HEK293 (cell line): Measurements from ENCODE around the gene PARD6B.

Experiments used
- EGR2 ChIP-seq: fragments of 450-650 bp; formaldehyde crosslinking; IDR thresholded peaks from 2 replicates; pipeline ENCODE4 v1.5.1; 2016; ENCODE audit warnings: low read depth, missing biosample characterization, missing genetic modification characterization
- ELK4 ChIP-seq: IDR thresholded peaks from 2 replicates; pipeline ENCODE4 v1.6.1; 2011; ENCODE audit warnings: mild to moderate bottlenecking, low read depth, low read length, borderline replicate concordance
- FEZF1 ChIP-seq: fragments of 450-650 bp; formaldehyde crosslinking; IDR thresholded peaks from 2 replicates; pipeline ENCODE4 v1.5.1; 2016; ENCODE audit warnings: missing biosample characterization, missing genetic modification characterization
- HOXA7 ChIP-seq: sonication (generic); formaldehyde crosslinking; IDR thresholded peaks from 2 replicates; pipeline ENCODE4 v1.8.1; 2022; ENCODE audit warnings: missing genetic modification reagents, borderline replicate concordance
- KLF10 ChIP-seq: fragments of 450-650 bp; IDR thresholded peaks from 2 replicates; pipeline ENCODE4 v1.5.1; 2018; ENCODE audit warnings: missing biosample characterization, mild to moderate bottlenecking, missing genetic modification characterization
- KLF16 ChIP-seq: fragments of 450-650 bp; formaldehyde crosslinking; IDR thresholded peaks from 2 replicates; pipeline ENCODE4 v1.5.1; 2017; ENCODE audit warnings: missing biosample characterization, missing genetic modification characterization
- RBAK ChIP-seq: fragments of 450-650 bp; formaldehyde crosslinking; IDR thresholded peaks from 2 replicates; pipeline ENCODE4 v1.5.1; 2016; ENCODE audit warnings: missing biosample characterization, missing genetic modification characterization
- ZBTB44 ChIP-seq: fragments of 450-650 bp; IDR thresholded peaks from 2 replicates; pipeline ENCODE4 v1.5.1; 2018; ENCODE audit warnings: missing biosample characterization, mild to moderate bottlenecking, missing genetic modification characterization
- ZBTB8A ChIP-seq: fragments of 450-650 bp; formaldehyde crosslinking; IDR thresholded peaks from 2 replicates; pipeline ENCODE4 v1.5.1; 2016; ENCODE audit warnings: missing biosample characterization, missing genetic modification characterization
- ZEB2 ChIP-seq: fragments of 450-650 bp; formaldehyde crosslinking; IDR thresholded peaks from 2 replicates; pipeline ENCODE4 v1.5.1; 2016; ENCODE audit warnings: missing biosample characterization, missing genetic modification characterization
- ZNF10 ChIP-seq: fragments of 450-650 bp; formaldehyde crosslinking; IDR thresholded peaks from 2 replicates; pipeline ENCODE4 v1.5.1; 2017; ENCODE audit warnings: missing biosample characterization, missing genetic modification characterization
- ZNF112 ChIP-seq: fragments of 450-650 bp; formaldehyde crosslinking; IDR thresholded peaks from 2 replicates; pipeline ENCODE4 v1.5.0; 2017; ENCODE audit warnings: missing biosample characterization, missing genetic modification characterization
- ZNF114 ChIP-seq: fragments of 450-650 bp; formaldehyde crosslinking; IDR thresholded peaks from 2 replicates; pipeline ENCODE4 v1.5.0; 2017; ENCODE audit warnings: missing biosample characterization, missing genetic modification characterization
- ZNF132 ChIP-seq: fragments of 450-650 bp; formaldehyde crosslinking; IDR thresholded peaks from 2 replicates; pipeline ENCODE4 v1.5.1; 2017; ENCODE audit warnings: missing biosample characterization, missing genetic modification characterization, borderline replicate concordance
- ZNF133 ChIP-seq: fragments of 450-650 bp; formaldehyde crosslinking; IDR thresholded peaks from 2 replicates; pipeline ENCODE4 v1.5.1; 2016; ENCODE audit warnings: missing biosample characterization, missing genetic modification characterization
- ZNF16 ChIP-seq: fragments of 450-650 bp; formaldehyde crosslinking; IDR thresholded peaks from 2 replicates; pipeline ENCODE4 v1.5.1; 2016; ENCODE audit warnings: low read depth, missing biosample characterization, missing genetic modification characterization
- ZNF350 ChIP-seq: fragments of 450-650 bp; formaldehyde crosslinking; IDR thresholded peaks from 2 replicates; pipeline ENCODE4 v1.5.0; 2017; ENCODE audit warnings: missing biosample characterization, mild to moderate bottlenecking, missing genetic modification characterization
- ZNF48 ChIP-seq: fragments of 450-650 bp; formaldehyde crosslinking; IDR thresholded peaks from 2 replicates; pipeline ENCODE4 v1.5.1; 2016; ENCODE audit warnings: missing biosample characterization, missing genetic modification characterization
- ZNF514 ChIP-seq: fragments of 450-650 bp; formaldehyde crosslinking; IDR thresholded peaks from 2 replicates; pipeline ENCODE4 v1.5.1; 2016; ENCODE audit warnings: missing biosample characterization, missing genetic modification characterization
- ZNF529 ChIP-seq: fragments of 450-650 bp; formaldehyde crosslinking; IDR thresholded peaks from 2 replicates; pipeline ENCODE4 v1.5.1; 2017; ENCODE audit warnings: missing genetic modification characterization, missing biosample characterization; ENCODE audit not compliant: insufficient replicate concordance
- ZNF555 ChIP-seq: fragments of 450-650 bp; formaldehyde crosslinking; conservative IDR thresholded peaks from 2 replicates; pipeline ENCODE4 v1.5.1; 2017; ENCODE audit warnings: missing biosample characterization, mild to moderate bottlenecking, missing genetic modification characterization, inconsistent platforms
- ZNF596 ChIP-seq: fragments of 450-650 bp; IDR thresholded peaks from 2 replicates; pipeline ENCODE4 v1.5.0; 2018; ENCODE audit warnings: missing biosample characterization, mild to moderate bottlenecking, missing genetic modification characterization, moderate library complexity
- ZNF624 ChIP-seq: fragments of 450-650 bp; formaldehyde crosslinking; IDR thresholded peaks from 2 replicates; pipeline ENCODE4 v1.5.1; 2017; ENCODE audit warnings: missing biosample characterization, missing genetic modification characterization
- ZNF76 ChIP-seq: fragments of 450-650 bp; formaldehyde crosslinking; IDR thresholded peaks from 2 replicates; pipeline ENCODE4; 2016; ENCODE audit warnings: low read depth, missing biosample characterization, missing genetic modification characterization, borderline replicate concordance
- ZNF785 ChIP-seq: fragments of 450-650 bp; formaldehyde crosslinking; IDR thresholded peaks from 2 replicates; pipeline ENCODE4 v1.5.1; 2016; ENCODE audit warnings: missing biosample characterization, missing genetic modification characterization
- ZNF792 ChIP-seq: fragments of 450-650 bp; formaldehyde crosslinking; IDR thresholded peaks from 2 replicates; pipeline ENCODE4 v1.5.1; 2016; ENCODE audit warnings: missing biosample characterization, missing genetic modification characterization
- ZNF830 ChIP-seq: fragments of 450-650 bp; IDR thresholded peaks from 2 replicates; pipeline ENCODE4 v1.5.0; 2018; ENCODE audit warnings: missing biosample characterization, missing genetic modification characterization, low read depth, mild to moderate bottlenecking, moderate library complexity
- ZSCAN23 ChIP-seq: fragments of 450-650 bp; formaldehyde crosslinking; IDR thresholded peaks from 2 replicates; pipeline ENCODE4 v1.5.1; 2016; ENCODE audit warnings: missing biosample characterization, missing genetic modification characterization
- TF ChIP-seq, protein P1 (sequence below): fragments of 450-650 bp; formaldehyde crosslinking; IDR thresholded peaks from 2 replicates; pipeline ENCODE4 v1.5.1; 2017; ENCODE audit warnings: missing biosample characterization, missing genetic modification characterization
- TF ChIP-seq, protein P2 (sequence below): fragments of 450-650 bp; formaldehyde crosslinking; IDR thresholded peaks from 2 replicates; pipeline ENCODE4 v1.5.1; 2016; ENCODE audit warnings: missing biosample characterization, missing genetic modification characterization
- TF ChIP-seq, protein P3 (sequence below): fragments of 450-650 bp; formaldehyde crosslinking; IDR thresholded peaks from 2 replicates; pipeline ENCODE4 v1.5.1; 2016; ENCODE audit warnings: missing biosample characterization, missing genetic modification characterization

PARD6B gene

GRCh38 chr20:50731055-50731929 is at the start of gene PARD6B (continued):
- TF ChIP-seq ZNF529 = no peak
- TF ChIP-seq ZNF132 (tag by site-specific recombination) = no peak
- no peak for TF ChIP-seq FEZF1
- TF ChIP-seq, protein P1, sequence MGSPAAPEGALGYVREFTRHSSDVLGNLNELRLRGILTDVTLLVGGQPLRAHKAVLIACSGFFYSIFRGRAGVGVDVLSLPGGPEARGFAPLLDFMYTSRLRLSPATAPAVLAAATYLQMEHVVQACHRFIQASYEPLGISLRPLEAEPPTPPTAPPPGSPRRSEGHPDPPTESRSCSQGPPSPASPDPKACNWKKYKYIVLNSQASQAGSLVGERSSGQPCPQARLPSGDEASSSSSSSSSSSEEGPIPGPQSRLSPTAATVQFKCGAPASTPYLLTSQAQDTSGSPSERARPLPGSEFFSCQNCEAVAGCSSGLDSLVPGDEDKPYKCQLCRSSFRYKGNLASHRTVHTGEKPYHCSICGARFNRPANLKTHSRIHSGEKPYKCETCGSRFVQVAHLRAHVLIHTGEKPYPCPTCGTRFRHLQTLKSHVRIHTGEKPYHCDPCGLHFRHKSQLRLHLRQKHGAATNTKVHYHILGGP (tag by site-specific recombination) = no peak
- TF ChIP-seq ZNF133 (tag by site-specific recombination) = no peak
- peak; percentile 99 for TF ChIP-seq ZEB2 (tag by site-specific recombination)
- no peak for TF ChIP-seq ZNF48 (tag by site-specific recombination)
- TF ChIP-seq, protein P2, sequence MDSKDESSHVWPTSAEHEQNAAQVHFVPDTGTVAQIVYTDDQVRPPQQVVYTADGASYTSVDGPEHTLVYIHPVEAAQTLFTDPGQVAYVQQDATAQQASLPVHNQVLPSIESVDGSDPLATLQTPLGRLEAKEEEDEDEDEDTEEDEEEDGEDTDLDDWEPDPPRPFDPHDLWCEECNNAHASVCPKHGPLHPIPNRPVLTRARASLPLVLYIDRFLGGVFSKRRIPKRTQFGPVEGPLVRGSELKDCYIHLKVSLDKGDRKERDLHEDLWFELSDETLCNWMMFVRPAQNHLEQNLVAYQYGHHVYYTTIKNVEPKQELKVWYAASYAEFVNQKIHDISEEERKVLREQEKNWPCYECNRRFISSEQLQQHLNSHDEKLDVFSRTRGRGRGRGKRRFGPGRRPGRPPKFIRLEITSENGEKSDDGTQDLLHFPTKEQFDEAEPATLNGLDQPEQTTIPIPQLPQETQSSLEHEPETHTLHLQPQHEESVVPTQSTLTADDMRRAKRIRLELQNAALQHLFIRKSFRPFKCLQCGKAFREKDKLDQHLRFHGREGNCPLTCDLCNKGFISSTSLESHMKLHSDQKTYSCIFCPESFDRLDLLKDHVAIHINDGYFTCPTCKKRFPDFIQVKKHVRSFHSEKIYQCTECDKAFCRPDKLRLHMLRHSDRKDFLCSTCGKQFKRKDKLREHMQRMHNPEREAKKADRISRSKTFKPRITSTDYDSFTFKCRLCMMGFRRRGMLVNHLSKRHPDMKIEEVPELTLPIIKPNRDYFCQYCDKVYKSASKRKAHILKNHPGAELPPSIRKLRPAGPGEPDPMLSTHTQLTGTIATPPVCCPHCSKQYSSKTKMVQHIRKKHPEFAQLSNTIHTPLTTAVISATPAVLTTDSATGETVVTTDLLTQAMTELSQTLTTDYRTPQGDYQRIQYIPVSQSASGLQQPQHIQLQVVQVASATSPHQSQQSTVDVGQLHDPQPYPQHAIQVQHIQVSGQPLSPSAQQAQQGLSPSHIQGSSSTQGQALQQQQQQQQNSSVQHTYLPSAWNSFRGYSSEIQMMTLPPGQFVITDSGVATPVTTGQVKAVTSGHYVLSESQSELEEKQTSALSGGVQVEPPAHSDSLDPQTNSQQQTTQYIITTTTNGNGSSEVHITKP = no peak
- TF ChIP-seq ZNF16 (tag by site-specific recombination) = no peak
- TF ChIP-seq ZNF114 = no peak
- no peak for TF ChIP-seq ZNF10
- no peak for TF ChIP-seq RBAK
- no peak for TF ChIP-seq ZNF830 (tag by site-specific recombination)
- TF ChIP-seq HOXA7 (CRISPR knock-in tag) = no peak
- no peak for TF ChIP-seq ZNF112 (tag by site-specific recombination)
- TF ChIP-seq ZNF624 (tag by site-specific recombination) = no peak
- no peak for TF ChIP-seq ZNF792 (tag by site-specific recombination)
- no peak for TF ChIP-seq ZBTB44 (tag by site-specific recombination)
- TF ChIP-seq ZBTB8A = no peak; the same call in 1 of the 2 replicates
- TF ChIP-seq EGR2 (tag by site-specific recombination) = peak; percentile 96
- no peak for TF ChIP-seq ZNF596 (tag by site-specific recombination)
- TF ChIP-seq KLF10 (tag by site-specific recombination) = peak; percentile 54; the same call in 1 of the 2 replicates
- TF ChIP-seq ZNF555 (tag by site-specific recombination) = no peak
- TF ChIP-seq ZNF76 (tag by site-specific recombination) = no peak
- TF ChIP-seq, protein P3, sequence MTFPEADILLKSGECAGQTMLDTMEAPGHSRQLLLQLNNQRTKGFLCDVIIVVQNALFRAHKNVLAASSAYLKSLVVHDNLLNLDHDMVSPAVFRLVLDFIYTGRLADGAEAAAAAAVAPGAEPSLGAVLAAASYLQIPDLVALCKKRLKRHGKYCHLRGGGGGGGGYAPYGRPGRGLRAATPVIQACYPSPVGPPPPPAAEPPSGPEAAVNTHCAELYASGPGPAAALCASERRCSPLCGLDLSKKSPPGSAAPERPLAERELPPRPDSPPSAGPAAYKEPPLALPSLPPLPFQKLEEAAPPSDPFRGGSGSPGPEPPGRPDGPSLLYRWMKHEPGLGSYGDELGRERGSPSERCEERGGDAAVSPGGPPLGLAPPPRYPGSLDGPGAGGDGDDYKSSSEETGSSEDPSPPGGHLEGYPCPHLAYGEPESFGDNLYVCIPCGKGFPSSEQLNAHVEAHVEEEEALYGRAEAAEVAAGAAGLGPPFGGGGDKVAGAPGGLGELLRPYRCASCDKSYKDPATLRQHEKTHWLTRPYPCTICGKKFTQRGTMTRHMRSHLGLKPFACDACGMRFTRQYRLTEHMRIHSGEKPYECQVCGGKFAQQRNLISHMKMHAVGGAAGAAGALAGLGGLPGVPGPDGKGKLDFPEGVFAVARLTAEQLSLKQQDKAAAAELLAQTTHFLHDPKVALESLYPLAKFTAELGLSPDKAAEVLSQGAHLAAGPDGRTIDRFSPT (tag by site-specific recombination) = no peak
- no peak for TF ChIP-seq ZNF350 (tag by site-specific recombination)
- no peak for TF ChIP-seq ZNF514 (tag by site-specific recombination)
- TF ChIP-seq ZNF785 (tag by site-specific recombination) = no peak
- peak; percentile 90 for TF ChIP-seq KLF16 (tag by site-specific recombination)
- TF ChIP-seq ZSCAN23 (tag by site-specific recombination) = no peak
- TF ChIP-seq ELK4 = peak; percentile 53; the same call in 1 of the 2 replicates
